GM19351 (cell line): ENCODE results near the gene EMILIN3.

Experiments
- ATAC-seq: cut with Tn5 transposase; IDR thresholded peaks from one replicate; pipeline ENCODE4 v1.9.1; 2021; ENCODE audit warnings: mild to moderate bottlenecking, moderate library complexity; ENCODE audit not compliant: unreplicated experiment

Gene EMILIN3

GRCh38 chr20:41365777-41366545 is 657 bp downstream of the EMILIN3 start:
- no peak for ATAC-seq

- no peak for ATAC-seq
Measured at GRCh38 chr20:41364967-41365765, 1.5 kb downstream of the EMILIN3 start.

GRCh38 chr20:41364236-41364855 is 2.3 kb downstream of the EMILIN3 start:
- ATAC-seq: no peak

- no peak for ATAC-seq
Measured at GRCh38 chr20:41363601-41364000, 3.0 kb downstream of the EMILIN3 start.

- ATAC-seq: no peak
Measured at GRCh38 chr20:41362748-41363140, 3.9 kb downstream of the EMILIN3 start.

- no peak for ATAC-seq
Measured at GRCh38 chr20:41361757-41362747, 4.6 kb downstream of the EMILIN3 start.

GRCh38 chr20:41360831-41361756 is 5.5 kb downstream of the EMILIN3 start:
- no peak for ATAC-seq

- no peak for ATAC-seq
Measured at GRCh38 chr20:41359541-41360011, 7.0 kb downstream of the EMILIN3 start.

GRCh38 chr20:41358717-41359116 is 7.9 kb downstream of the EMILIN3 start:
- ATAC-seq: no peak

- no peak for ATAC-seq
Measured at GRCh38 chr20:41358230-41358629, 8.4 kb downstream of the EMILIN3 start.

- ATAC-seq: no peak
Measured at GRCh38 chr20:41357424-41358163, 9.0 kb downstream of the EMILIN3 start.

- no peak for ATAC-seq
Measured at GRCh38 chr20:41356951-41357350, 9.7 kb downstream of the EMILIN3 start.

GRCh38 chr20:41355598-41356203 is 10.9 kb downstream of the EMILIN3 start:
- no peak for ATAC-seq

- ATAC-seq: no peak
Measured at GRCh38 chr20:41355192-41355591, 11.4 kb downstream of the EMILIN3 start.

- ATAC-seq: no peak
Measured at GRCh38 chr20:41353530-41353929, 13.1 kb downstream of the EMILIN3 start.

- no peak for ATAC-seq
Measured at GRCh38 chr20:41352666-41353065, 14.0 kb downstream of the EMILIN3 start.

GRCh38 chr20:41352106-41352505 is 14.5 kb downstream of the EMILIN3 start:
- ATAC-seq: no peak

- ATAC-seq: no peak
Measured at GRCh38 chr20:41350408-41350962, 16.1 kb downstream of the EMILIN3 start.
